Left ventricle myocardium superior (tissue), 1 donor: ENCODE data around the gene KIZ. TPM values are rescaled to one million over a fixed set of nuclear protein-coding genes. Genes with fewer than 3 reads are reported as not detected.

Experiments
- ATAC-seq: fragments of 200-7000 bp; cut with Tn5 transposase; one replicate; pipeline ENCODE4 v1.9.1; 2020; ENCODE audit warnings: mild to moderate bottlenecking, moderate library complexity
- DNase-seq: peaks from one replicate; pipeline ENCODE4 v3.0.0-alpha.2; 2020
- intact Hi-C: fragments of 100-400 bp; cut with micrococcal nuclease; formaldehyde crosslinking; loops from one replicate; pipeline ENCODE4 v1.11.0; 2022
- total RNA-seq: library from RNA; stranded (reverse); fragmentation: NEBNext Ultra II Directional; extraction: Animal tissue kit (Norgen Biotek cat#: 25700); gene quantifications from one replicate; pipeline ENCODE4 v1.2.1, GENCODE V29; 2021
- donor health status: DM: no; HTN: yes; CAD: no; lungs with severe emphysema.

The KIZ gene
- total RNA-seq, 1 donor from 2014 or later: 41.9 TPM

DNA sequence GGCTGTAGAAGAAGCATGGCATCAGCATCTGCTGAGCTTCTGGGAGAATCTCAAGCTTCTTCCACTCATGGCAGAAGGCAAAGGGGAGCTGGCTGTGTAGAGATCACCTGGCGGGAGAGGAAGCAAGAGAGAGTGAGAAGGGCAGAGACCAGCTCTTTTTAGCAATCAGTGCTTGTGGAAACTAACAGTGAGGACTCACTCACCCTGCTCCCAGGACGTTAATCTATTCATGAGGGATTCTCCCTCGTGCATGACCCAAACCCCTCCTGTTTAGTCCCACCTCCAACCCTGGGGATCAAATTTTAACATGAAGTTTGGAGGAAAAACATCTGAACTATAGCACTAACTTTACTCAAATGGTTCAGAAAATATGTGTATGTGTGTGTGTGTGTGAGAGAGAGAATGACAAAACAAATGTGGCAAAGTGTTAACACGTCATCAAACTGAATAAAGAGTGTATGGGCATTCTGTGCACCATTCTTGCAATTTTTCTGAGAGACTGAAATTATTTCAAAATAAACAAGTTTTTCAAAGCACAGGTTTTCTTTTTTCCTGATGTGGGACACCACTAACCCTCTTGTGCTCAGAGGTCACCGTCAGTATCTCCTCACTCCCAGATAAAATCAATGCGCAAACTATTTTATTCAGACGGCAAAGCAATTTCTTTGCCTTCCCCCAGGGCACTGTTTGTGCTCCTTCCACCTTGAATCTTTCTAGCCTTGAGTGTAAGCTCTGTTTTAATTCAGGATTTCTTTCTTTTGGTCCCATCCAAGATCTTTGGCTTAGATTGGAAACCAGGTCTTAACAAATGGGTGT lies 154.0 kb downstream of the KIZ start:
- ATAC-seq: no peak
- intact Hi-C loops: no loop called here
- no peak for DNase-seq

- no peak for DNase-seq
- intact Hi-C loops: no loop called here
Measured at GRCh38 chr20:21280522-21281016, 154.7 kb downstream of the KIZ start.

DNA sequence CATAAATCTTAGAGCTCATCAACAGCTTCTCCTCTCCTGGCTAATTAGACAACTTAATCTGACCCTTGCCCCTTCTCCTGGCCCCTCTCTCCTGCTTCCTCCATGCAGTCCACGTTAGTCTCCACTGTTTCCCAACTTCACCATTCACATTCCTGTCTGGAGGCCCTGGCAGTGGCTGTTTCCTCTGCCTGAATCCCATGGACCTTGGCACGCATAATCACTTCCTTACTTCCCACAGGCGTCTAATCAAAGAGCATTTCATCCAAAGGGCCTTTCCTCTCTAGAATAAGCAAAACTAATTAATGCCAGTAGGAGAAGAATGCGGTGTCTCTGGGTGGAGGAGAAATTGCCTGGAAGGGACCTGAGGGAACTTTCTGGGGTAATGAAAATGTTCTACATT lies 160.9 kb downstream of the KIZ start:
- ATAC-seq: no peak
- intact Hi-C loops: no loop called here

More at GRCh38 chr20:21280522-21281016, 154.7 kb downstream of the KIZ start:
- ATAC-seq: no peak

GRCh38 chr20:21288587-21289370 lies 162.9 kb downstream of the KIZ start:
- no peak for DNase-seq
- ATAC-seq: no peak
- intact Hi-C loops: no loop called here

More for the DNA sequence above, 160.9 kb downstream of the KIZ start:
- no peak for DNase-seq

GRCh38 chr20:21289651-21290050 lies 163.8 kb downstream of the KIZ start:
- intact Hi-C loops: no loop called here
- ATAC-seq (no peak), DNase-seq (no peak)

DNA sequence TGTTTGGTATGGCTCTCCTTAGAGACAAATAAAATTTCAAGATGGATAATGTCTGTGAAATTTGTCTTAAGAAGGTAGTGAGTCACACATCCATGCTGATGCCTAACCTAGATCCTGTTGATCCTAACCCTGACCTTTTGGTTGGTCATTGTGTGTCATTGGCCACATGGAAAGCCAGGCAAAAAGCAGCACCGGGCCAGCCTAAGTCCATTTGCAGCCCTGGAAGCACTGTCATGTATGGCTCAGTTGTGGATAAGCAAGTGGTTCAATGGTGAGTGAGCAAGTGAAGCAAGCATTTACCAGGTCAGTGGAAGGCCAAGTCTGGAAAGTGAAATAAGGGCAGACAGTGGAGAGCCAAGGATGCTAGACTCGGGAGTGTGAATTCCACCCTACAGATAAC lies 165.1 kb downstream of the KIZ start:
- DNase-seq (no peak), ATAC-seq (no peak)
- intact Hi-C loops: no loop called here

DNA sequence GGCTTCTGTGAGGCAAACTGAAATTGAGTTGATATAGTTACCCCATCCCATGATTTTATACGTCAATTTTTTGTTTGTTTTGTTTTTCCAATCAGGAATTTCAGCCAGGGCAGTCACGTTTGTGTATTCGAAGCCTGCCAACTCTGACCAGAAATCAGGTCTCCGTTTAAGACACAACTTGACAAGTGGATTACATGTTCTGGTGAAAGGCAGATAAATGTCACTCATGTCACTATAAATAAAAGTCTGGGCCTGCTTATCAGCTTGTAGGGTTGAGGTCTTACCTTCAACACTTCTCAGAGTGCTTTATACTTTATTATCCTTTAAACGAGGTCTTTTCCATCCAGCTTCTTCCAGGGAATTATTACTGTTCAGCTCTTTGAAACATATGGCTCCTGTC lies 168.9 kb downstream of the KIZ start:
- intact Hi-C loops: no loop called here
- ATAC-seq (peak; percentile 72), DNase-seq (no peak)

Other genes with a start within 250 kb of the KIZ start
- gene LINC00237, start 19.7 kb upstream of the KIZ start, total RNA-seq: not detected
- 35.6 TPM for gene XRN2, start 177.2 kb downstream of the KIZ start, total RNA-seq